NCI-H526 treated with DMSO at 0.1 percent for 48 hours (cell line): ENCODE results near the gene FAM219A.
"Not testable (repeated sequence)": the region's sequence is repeated elsewhere in the genome, so short reads cannot be mapped to it uniquely, and the experiment has no call there.

ENCODE experiments used
- DNase-seq: peaks from one replicate; lab custom pipeline; 2025; lab: John Stamatoyannopoulos, UW

Gene FAM219A

GRCh38 chr9:34376596-34377403, 81.6 kb downstream of the FAM219A start, which contains the start of gene MYORG:
Gene MYORG, minus strand, starts transcription at chr9:34376898. Its CDS starts 3,955 bp downstream, at chr9:34372943.
- DNase-seq, result peak; percentile 96

GRCh38 chr9:34375901-34376595, 82.3 kb downstream of the FAM219A start:
- DNase-seq, result peak; percentile 31

GRCh38 chr9:34374905-34375552, 83.3 kb downstream of the FAM219A start:
- DNase-seq, result peak; percentile 21

DNA sequence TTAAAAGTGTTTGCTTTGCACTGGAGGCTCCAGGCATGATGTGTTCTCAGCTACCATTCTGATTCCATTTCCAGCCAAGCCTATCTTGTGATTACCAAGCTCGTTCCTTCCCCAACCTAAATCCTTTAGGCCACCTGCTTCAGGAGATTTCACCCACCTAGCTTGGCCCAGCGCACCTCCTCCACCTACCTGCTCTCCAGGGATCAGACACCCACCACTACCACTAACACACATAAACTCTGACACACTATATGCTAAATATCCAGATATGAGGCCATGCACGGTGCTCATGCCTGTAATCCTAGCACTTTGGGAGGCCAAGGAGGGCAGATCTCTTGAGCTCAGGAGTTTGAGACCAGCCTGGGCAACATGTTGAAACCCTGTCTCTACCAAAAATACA, 84.0 kb downstream of the FAM219A start:
- no peak for DNase-seq

DNA sequence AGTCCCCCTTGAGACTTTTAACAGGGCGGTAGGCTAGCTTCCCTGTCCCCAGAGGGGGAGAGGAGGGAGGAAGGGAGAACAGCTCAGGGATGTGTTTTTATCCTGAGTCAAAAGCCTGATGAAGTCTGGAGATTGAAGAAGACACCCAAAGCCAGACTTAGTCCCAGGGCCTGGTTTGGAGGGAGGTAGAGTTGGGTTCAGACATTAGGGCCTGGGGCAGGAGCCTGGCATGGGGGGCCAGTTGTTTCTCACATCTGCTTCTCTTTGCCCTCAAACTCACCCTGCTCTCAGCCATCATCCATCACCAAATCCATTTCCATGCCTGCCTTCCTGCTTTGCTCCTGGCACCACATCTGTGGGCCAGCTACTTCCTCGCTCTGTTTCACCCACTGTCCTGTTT, 84.6 kb downstream of the FAM219A start:
- DNase-seq, result no peak

GRCh38 chr9:34372467-34373011, 85.8 kb downstream of the FAM219A start:
- no peak for DNase-seq

DNA sequence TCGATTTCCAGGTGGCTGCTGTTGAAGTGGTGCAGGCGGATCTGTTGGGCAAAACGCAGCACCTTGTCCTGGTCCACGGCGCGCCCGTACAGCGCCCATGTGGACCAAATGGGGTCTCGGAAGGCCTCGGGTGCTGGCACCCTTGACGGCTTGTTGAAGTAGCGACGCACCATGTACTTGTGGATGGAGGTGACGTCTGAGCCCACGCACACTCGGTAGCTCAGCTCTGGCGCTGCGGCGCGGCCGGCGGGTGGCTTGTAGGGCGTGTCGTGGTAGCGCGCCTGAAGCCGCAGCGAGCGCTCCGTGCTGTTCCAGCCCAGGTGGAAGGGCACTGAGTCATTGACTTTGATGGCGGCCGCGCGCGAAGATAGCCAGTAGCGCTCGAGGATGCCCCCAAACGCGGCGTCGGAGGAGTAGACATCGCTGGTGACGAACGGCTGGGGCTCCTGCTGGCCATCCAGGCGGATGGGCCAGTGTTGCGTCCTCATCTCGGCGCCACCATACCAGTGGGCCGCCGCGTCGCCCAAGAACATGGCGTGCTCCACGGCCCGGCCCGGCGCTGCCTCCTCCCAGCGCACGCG, 86.4 kb downstream of the FAM219A start:
- DNase-seq, result no peak

GRCh38 chr9:34370970-34371880, 87.1 kb downstream of the FAM219A start:
- no peak for DNase-seq

- DNase-seq, result no peak
These were observed 87.9 kb downstream of the FAM219A start for GRCh38 chr9:34370335-34370969.

DNA sequence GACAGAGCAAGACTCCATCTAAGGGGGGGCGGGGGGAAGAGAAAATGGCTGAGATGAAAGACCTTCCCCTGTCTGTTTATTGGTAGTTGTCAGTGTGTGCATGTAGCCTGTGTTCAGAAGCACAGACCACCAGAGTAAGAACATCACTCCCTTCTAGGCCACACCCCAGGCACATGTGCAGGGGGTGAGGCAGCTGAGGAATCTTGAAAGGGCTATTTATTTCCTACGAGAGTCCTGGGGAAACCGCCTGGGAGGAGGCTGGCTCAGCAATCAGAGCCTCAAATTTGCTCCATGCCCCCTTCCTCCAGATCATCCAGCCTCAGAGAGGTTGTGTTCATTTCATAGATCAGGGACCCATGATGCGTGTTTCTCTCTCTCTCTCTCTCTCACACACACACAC, 88.7 kb downstream of the FAM219A start:
- no peak for DNase-seq

DNA sequence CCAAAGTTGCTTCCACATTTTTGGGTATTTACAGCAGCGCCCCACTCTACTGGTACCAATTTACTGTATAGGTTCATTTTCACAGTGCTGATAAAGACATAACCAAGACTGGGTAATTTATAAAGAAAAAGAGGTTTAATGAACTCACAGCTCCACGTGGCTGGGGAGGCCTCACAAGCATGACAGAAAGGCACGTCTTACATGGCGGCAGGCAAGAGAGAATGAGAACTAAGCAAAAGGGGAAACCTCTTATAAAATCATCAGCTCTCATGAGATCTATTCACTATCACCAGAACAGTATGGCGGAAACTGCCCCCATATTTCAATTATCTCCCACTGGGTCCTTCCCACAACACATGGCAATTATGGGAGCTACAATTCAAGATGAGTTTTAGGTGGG, 89.6 kb downstream of the FAM219A start:
- DNase-seq, result not testable (repeated sequence)

GRCh38 chr9:34367751-34368410, 90.5 kb downstream of the FAM219A start:
- DNase-seq, result not testable (repeated sequence)

DNA sequence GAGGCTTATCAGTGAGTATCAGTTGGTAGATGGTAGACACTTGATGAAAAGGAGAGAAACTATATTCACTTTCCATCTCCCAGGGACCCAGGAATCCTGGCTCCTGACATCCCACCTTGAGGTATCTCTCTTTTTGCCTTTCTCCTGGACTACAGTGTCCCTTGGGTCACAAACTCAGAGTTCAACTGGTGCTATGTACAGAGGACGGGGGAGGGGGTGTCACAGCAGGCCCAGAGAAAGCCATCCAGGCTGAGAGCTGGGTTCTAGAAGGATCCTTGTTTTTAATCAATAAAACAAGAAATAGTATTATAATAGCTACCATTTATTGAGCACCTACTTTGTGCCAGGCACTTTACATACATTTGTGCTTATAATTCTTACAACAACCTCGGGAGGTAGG, 92.0 kb downstream of the FAM219A start:
- no peak for DNase-seq

- no peak for DNase-seq
These were observed 93.1 kb downstream of the FAM219A start for GRCh38 chr9:34365282-34365681.

GRCh38 chr9:34363619-34364351, 94.6 kb downstream of the FAM219A start:
- no peak for DNase-seq

GRCh38 chr9:34362614-34363214, 95.7 kb downstream of the FAM219A start:
- no peak for DNase-seq

DNA sequence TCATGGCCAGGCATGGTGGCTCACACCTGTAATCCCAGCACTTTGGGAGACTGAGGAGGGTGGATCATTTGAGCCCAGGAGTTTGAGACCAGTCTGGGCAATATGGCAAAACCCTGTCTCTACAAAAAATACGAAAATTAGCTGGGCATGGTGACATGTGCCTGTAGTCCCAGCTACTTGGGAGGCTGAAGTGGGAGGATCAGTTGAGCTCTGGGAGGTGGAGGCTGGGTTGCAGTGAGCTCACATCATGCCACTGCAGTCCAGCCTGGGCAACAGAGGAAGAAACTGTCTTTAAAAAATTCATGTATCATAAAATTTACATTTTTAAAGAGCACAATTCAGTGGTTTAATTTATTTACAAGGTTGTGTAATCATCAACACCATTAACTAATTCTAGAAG, 105.4 kb downstream of the FAM219A start:
- not testable (repeated sequence) for DNase-seq

DNA sequence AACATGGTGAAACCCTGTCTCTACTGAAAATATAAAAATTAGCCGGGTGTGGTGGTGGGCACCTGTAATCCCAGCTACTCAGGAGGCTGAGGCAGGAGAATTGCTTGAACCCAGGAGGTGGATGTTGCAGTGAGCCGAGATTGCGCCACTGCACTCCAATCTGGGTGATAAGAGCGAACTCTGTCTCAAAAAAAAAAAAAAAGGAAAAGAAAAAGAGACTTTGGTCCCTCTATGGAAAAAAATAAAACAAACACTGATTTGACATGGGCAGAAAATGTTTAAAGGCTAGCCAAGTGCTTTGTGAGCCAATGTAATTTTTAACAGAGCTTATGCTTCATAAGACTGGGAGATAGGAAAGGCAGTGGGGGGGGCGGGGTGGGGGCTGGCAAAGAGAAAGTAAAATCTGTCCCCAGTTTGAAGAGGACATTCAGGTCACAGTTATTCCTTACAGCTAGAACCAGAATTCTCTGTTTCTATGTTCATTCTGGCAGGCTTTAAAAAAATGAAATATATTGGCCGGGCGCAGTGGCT, 106.2 kb downstream of the FAM219A start:
- DNase-seq, result not testable (repeated sequence)

GRCh38 chr9:34349324-34349723, 109.0 kb downstream of the FAM219A start:
- DNase-seq, result no peak
